COLO668 (cell line): ENCODE data around the gene ANKRD29.
"Not testable (repeated sequence)": the region's sequence is repeated elsewhere in the genome, so short reads cannot be mapped to it uniquely, and the experiment has no call there.

Experiments
- DNase-seq: peaks from one replicate; lab custom pipeline; 2025; ENCODE audit not compliant: unreplicated experiment; lab: John Stamatoyannopoulos, UW

ANKRD29 gene

GRCh38 chr18:23584019-23584983, 78.4 kb downstream of the ANKRD29 start:
- DNase-seq, result no peak

DNA sequence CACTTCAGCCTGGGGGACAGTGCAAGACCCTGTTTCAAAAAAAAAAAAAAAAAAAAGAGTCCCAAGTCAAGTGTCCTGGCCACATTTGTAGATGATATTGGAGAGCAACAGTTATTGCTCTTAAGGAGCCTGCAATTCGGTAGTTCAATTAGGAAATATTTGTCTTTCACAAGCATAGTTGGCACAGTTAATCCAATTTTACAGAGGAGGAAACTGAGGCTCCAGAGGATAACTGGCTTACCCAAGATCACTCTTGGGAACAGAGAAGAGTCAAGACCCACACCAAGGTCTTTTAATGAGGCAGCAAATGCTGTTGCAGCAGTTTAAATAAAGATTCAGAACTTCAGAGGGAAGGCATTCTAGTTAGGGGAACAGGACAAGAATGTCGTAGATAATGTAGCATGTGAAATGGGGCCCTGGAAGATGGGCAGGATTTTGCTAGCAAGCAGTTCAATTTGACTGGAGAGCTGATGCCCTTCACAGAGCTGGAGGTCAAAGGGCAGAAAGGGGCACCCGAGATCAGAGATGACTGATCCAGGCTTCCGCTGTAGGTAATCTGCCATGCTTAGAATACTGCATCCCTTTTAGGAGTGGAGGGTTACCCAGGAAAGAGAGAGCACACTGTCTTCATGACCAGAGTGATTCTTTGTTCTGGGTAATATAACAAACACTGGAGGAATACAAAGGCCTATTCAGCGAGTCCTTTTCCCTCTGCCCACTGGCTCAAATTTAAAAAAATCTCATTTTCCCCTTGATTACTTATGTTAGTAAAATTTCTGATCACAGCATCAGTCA, 79.4 kb downstream of the ANKRD29 start:
- no peak for DNase-seq

DNA sequence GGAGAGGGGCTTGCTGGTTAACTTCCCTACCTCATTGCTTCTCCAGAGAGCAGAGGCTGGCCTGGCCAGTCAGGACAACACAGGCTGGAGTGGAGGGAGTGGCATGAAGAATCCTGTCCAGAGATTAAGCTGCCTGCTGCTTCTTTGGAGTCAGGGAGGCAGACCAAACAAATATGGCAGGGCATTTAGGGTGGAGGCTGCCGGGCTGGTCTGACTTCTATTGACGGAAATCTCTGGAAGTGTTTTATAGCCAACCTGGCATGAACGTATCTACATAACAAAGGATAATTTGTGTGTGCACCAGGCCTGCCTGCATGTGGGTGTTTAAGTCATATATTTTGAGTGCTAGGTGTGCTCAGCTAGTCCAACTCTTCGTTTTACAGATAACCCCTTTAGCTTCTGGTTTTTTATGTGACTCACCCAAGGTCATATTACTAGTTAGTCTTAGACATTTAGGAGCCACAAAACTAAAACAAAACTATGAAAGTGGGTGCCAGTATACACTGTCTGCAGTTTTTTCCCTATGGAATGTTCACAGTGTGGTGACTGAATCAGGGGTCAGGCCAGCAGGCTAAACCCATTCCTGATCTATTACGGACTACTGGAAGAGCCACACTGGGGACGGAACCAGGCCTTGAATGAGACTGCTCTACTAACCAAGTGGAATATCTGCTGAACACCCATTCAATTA, 81.9 kb downstream of the ANKRD29 start:
- DNase-seq, result no peak

DNA sequence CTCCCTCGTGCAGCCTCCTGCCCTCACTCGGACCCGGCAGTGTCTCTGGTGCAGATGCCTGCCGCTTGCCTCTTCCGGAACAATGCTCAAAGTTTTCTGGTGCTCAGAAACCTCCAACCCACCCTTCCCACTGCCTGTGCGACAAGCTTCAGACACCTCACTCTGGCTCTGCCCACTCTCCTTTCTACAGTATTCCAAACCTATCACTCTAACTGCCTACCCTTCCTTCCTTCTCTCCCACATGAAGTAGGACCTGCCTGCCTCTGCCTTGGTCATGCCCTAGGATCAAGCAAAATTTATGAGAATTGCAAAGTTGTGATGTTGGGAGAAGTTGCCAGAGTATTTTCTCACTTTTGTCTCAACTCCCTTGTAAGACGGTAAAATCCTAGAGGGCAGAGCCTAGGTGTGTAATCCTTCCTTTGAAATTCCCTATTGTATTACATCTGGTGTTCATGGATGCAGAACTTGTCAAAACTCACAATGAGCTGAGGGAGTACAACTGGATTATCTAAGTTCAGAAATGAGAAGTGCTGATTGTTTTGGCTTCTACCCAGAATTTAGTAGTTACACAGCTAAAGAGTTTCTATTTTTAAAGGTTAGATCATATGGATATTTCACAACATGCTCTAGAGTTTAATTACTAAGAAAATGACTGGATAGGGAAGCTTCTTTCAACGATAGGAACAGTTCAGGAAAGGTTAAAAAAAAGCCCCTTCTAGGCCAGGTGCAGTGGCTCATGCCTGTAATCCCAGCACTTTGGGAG, 83.6 kb downstream of the ANKRD29 start:
- no peak for DNase-seq

DNA sequence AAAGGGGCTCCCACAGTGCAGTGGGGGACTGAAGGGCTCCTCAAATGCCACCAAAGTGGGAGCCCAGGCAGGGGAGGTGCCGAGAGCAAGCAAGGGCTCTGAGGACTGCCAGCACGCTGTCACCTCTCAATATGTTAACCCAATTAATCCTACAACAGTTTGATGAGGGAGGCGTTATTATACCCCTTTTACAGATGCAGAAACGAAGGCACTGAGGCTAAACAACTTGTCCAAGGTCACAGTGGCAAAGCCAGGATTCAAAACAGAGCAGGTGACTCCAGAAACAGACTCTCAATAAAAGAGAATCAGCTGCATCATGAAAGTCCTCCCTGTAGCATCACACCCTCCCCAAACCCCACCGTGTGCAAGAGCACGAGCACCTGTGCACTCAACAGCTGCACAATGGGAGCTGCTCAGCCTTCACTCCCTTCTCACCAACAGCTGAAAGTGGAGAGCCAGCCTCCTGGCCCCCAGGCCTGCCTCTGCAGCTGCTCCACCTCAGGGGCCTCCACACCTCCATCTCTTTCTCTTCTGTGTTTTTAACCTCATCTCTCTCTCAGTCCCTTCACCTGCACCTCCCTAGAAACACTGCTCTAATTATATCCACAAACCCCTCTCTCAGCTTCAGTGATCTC, 84.5 kb downstream of the ANKRD29 start:
- no peak for DNase-seq

- DNase-seq, result not testable (repeated sequence)
Measured at GRCh38 chr18:23577521-23577920, 85.2 kb downstream of the ANKRD29 start.

GRCh38 chr18:23575309-23575651, 87.4 kb downstream of the ANKRD29 start:
- no peak for DNase-seq

DNA sequence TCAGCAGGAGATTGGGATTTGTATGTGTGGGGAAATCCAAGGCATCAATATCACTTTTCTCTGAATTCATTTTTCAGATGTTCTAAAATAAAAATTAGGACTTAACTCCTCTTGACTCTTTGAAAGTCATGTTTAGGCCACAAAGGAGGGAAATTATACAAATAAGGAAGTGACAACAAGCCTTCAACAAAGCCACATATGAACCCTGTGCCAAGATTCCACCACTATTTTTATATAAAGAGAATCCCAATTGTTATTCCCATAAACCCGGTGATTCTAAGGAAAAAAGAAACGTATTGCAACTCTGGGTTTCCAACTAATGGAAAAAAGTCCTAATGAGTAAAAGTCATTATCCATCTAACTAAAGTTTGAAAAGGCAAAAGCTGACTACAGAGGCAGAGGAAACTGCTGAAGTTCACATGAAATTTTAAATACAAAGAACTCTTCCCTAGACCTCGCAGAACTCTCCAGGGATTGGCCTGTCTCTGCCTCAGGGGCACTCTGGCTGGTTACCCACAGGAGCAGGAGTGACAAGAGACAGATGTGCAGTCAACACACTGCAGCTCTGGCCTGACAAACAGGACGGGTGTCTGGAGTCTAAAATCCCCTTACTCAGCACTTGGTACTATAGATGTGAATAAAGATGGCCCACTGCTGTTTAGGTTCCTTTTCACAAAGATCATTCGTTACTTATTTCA, 88.0 kb downstream of the ANKRD29 start:
- DNase-seq, result no peak

GRCh38 chr18:23573626-23574431, 88.9 kb downstream of the ANKRD29 start:
- no peak for DNase-seq

- DNase-seq, result no peak
Measured at GRCh38 chr18:23573020-23573419, 89.7 kb downstream of the ANKRD29 start.

DNA sequence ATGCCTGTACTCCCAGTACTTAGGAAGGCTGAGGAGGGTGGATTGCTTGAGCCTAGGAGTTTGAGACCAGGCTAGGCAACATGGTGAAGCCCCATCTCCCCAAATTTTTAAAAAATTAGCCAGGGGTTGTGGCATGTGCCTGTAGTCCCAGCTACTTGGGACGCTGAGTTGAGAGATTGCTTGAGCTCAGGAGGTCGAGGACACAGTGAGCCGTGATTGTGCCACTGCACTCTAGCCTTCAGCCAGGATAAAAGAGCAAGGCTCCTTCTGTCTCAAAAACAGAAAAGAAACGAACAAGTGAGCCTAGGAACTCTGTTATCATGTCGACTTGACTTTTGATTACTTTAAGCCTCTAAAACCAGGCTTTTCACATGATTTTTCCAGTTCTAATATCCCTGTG, 90.1 kb downstream of the ANKRD29 start:
- no peak for DNase-seq

GRCh38 chr18:23572012-23572411, 90.7 kb downstream of the ANKRD29 start:
- DNase-seq, result no peak

- no peak for DNase-seq
Measured at GRCh38 chr18:23570912-23571504, 91.7 kb downstream of the ANKRD29 start.

- no peak for DNase-seq
Measured at GRCh38 chr18:23569299-23570063, 93.2 kb downstream of the ANKRD29 start.

DNA sequence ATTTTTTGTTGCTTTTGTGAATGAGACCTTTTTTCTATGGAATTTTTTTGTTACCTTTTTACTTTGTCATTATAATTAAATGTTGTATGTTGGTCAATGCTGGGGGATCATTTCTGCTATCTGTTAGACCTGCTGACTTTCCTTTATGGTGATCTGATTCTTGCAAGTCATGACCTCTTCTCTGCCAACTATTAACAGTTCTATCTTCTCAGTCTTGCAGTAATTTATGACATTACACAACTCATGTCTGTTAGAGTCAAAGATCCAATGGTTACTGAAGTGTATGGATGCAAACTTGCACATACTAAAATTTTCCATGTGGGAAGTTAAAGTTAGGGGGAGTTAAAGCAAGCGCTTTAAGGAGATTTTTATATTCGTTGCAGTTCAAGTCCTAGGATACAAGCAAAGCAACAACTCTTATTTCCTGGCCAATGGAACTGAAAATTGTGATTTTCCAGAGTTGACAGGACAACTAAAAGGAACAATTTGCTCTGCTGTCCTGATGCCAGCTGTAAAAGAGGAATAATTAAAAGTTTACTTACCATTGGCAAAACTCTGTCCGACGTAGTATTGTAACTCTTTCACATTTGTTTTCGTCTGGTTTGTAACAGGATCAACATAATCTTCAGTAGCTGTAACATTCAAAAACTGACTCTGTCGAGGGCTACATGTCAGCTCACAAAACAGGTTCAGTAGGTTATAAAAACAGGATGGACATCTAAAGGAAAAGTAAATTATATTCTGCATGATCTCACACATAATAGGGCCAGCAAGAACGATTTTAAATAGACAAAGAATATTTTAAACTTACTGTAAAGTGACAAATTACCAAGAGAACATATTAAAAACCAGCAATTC, 94.2 kb downstream of the ANKRD29 start:
- DNase-seq, result no peak

DNA sequence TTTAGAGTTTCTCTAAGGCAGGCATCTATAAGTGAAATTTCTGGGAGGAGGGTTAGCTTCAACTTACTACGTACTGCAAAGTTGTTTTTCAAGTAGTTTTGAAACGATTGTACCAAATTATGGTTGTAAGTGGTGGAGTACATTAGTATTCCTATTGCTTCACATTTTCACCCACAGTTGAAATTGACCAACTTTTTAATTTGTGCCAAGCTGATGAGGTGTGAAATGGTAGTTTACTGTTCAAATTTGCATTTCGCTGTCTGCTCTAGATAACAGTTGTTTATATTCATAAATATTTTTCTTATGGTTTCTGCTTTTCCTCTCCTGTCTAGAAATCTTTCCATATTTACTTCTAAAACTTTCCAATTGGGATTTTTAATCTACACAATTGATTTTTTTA, 95.0 kb downstream of the ANKRD29 start:
- DNase-seq, result no peak
